Measurements from ENCODE around the gene TIMM17A. TPM values are rescaled to one million over a fixed set of nuclear protein-coding genes. Genes with fewer than 3 reads are reported as not detected.
A peak's percentile ranks its signal among the peaks of the same experiment; 100 is the strongest.

The TIMM17A gene
- total RNA-seq, 1 donor from 2014 or later: 50.5 TPM

GRCh38 chr1:201970334-201971159, 15.2 kb downstream of the TIMM17A start:
- Mint-ChIP-seq H3K27me3 (ENCODE audit: insufficient read depth, low read depth) (no peaks in the 10 kb centered on the region), H3K36me3 (peaks cover 7% of the 10 kb centered on the region), H3K27ac (no peak overlapping the region), H3K4me1 (no peaks in the 10 kb centered on the region), H3K9me3 (no peaks in the 10 kb centered on the region), H3K4me3 (no peak overlapping the region)
- Histone ChIP-seq H3K9me3 (ENCODE audit: low read depth) (no peaks in the 10 kb centered on the region), H3K27ac (no peak overlapping the region), H3K9ac (no peak overlapping the region), H2AFZ (replicated peaks) (no peak overlapping the region), H3K4me2 (no peak overlapping the region), H3K27me3 (no peaks in the 10 kb centered on the region), H3K79me2 (ENCODE audit: low read depth) (peaks cover 3% of the 10 kb centered on the region), H4K20me1 (ENCODE audit: low read depth) (peaks cover 5% of the 10 kb centered on the region), H3K36me3 (peaks cover 9% of the 10 kb centered on the region), H3K4me3 (no peak overlapping the region), H3K4me1 (no peaks in the 10 kb centered on the region), H3F3A (ENCODE audit: low read depth) (peaks cover 11% of the 10 kb centered on the region)
- DNase-seq (ENCODE audit: low spot score): no peak
- no peak for TF ChIP-seq EZH2 (IDR thresholded peaks at IDR 0.05)

- Mint-ChIP-seq H3K36me3 (peaks cover 2% of the 10 kb centered on the region), H3K27ac (peak overlapping the region; percentile 91), H3K4me1 (peaks cover 22% of the 10 kb centered on the region), H3K27me3 (ENCODE audit: insufficient read depth, low read depth) (peaks cover 7% of the 10 kb centered on the region), H3K4me3 (peak overlapping the region; percentile 97), H3K9me3 (no peaks in the 10 kb centered on the region)
- Histone ChIP-seq H4K20me1 (ENCODE audit: low read depth) (peaks cover 13% of the 10 kb centered on the region), H3K36me3 (no peaks in the 10 kb centered on the region), H3K79me2 (ENCODE audit: low read depth) (peaks cover 40% of the 10 kb centered on the region), H3K27ac (no peak overlapping the region), H2AFZ (replicated peaks) (peak overlapping the region; percentile 91), H3F3A (ENCODE audit: low read depth) (peaks cover 24% of the 10 kb centered on the region), H3K4me1 (peaks cover 6% of the 10 kb centered on the region), H3K27me3 (peaks cover 15% of the 10 kb centered on the region), H3K4me2 (peak overlapping the region; percentile 91), H3K9me3 (ENCODE audit: low read depth) (no peaks in the 10 kb centered on the region), H3K9ac (no peak overlapping the region), H3K4me3 (peak overlapping the region; percentile 68)
- DNase-seq (ENCODE audit: low spot score): peak; percentile 81
- TF ChIP-seq EZH2 (IDR thresholded peaks at IDR 0.05) (peak; percentile 2), EZH2phosphoT487 (IDR thresholded peaks at IDR 0.05) (no peak), CTCF (IDR thresholded peaks at IDR 0.05) (no peak)
Measured at GRCh38 chr1:201982082-201982622, 26.8 kb downstream of the TIMM17A start.

GRCh38 chr1:201982623-201983379, 27.5 kb downstream of the TIMM17A start, which contains the start of gene RNPEP:
RNPEP (plus strand) TSS chr1:201982648; CDS start chr1:201982667, 19 bp downstream.
- Mint-ChIP-seq H3K27me3 (ENCODE audit: insufficient read depth, low read depth) (peaks cover 7% of the 10 kb centered on the region), H3K36me3 (peaks cover 2% of the 10 kb centered on the region), H3K27ac (peak within 1 kb of the TSS; percentile 91), H3K9me3 (no peaks in the 10 kb centered on the region), H3K4me3 (peak within 1 kb of the TSS; percentile 98), H3K4me1 (peaks cover 22% of the 10 kb centered on the region)
- Histone ChIP-seq H3K36me3 (no peaks in the 10 kb centered on the region), H4K20me1 (ENCODE audit: low read depth) (peaks cover 14% of the 10 kb centered on the region), H3K27ac (no peak within 1 kb of the TSS), H3K4me3 (peak within 1 kb of the TSS; percentile 68), H3K4me2 (peak within 1 kb of the TSS; percentile 91), H2AFZ (replicated peaks) (peak within 1 kb of the TSS; percentile 91), H3K9me3 (ENCODE audit: low read depth) (no peaks in the 10 kb centered on the region), H3K79me2 (ENCODE audit: low read depth) (peaks cover 46% of the 10 kb centered on the region), H3F3A (ENCODE audit: low read depth) (peaks cover 24% of the 10 kb centered on the region), H3K9ac (peak within 1 kb of the TSS; percentile 50), H3K4me1 (peaks cover 6% of the 10 kb centered on the region), H3K27me3 (peaks cover 15% of the 10 kb centered on the region)
- TF ChIP-seq CTCF (IDR thresholded peaks at IDR 0.05): peak; percentile 21
- peak; percentile 4 for TF ChIP-seq EZH2phosphoT487 (IDR thresholded peaks at IDR 0.05)
- peak; percentile 23 for TF ChIP-seq EZH2 (IDR thresholded peaks at IDR 0.05)
- DNase-seq (ENCODE audit: low spot score): peak; percentile 82

Measured in neural progenitor cell (in vitro differentiated cells).